Caco-2 (cell line): Measurements from ENCODE around the gene TTLL5. TPM values are rescaled to one million over a fixed set of nuclear protein-coding genes. Genes with fewer than 3 reads are reported as not detected.

Source experiments
- BruUV-seq: library from RNA; stranded (reverse); fragments of 400-500 nt; replicated peaks from 2 replicates; lab custom pipeline; 2021; lab: Mats Ljungman, UMichigan
- CTCF ChIA-PET: fragments of 300-600 bp; sonication (Branson Sonifier 250); formaldehyde crosslinking; loops from one replicate; lab custom pipeline; 2022; ENCODE audit warnings: antibody characterized with exemption; lab: Charles Lee
- POLR2A ChIA-PET: fragments of 300-600 bp; sonication (Branson Sonifier 250); formaldehyde crosslinking; loops from one replicate; lab custom pipeline; 2022; ENCODE audit warnings: antibody characterized with exemption; lab: Charles Lee
- DNase-seq, 2 experiments: peaks; one replicate each; pipeline versions ENCODE4 v3.0.0 to v3.0.0-alpha.2; 2020 to 2022
- H3K27me3 ChIP-seq: replicated peaks from 2 replicates; pipeline ENCODE4 v1.6.0; 2011; ENCODE audit warnings: low read length; ENCODE audit not compliant: control insufficient read depth, insufficient read depth
- H3K36me3 ChIP-seq: 2 replicates; pipeline ENCODE4 v1.5.1; 2011; ENCODE audit warnings: low read length; ENCODE audit not compliant: control insufficient read depth, insufficient read depth
- H3K4me1 ChIP-seq: fragments of 250-450 bp; sonication (Bioruptor Pico); 2 replicates; pipeline ENCODE4 v1.5.1; 2020; ENCODE audit warnings: mild to moderate bottlenecking
- H3K4me3 ChIP-seq: 2 replicates; pipeline ENCODE4 v1.5.1; 2011; ENCODE audit warnings: low read depth, mild to moderate bottlenecking, control low read depth, low read length
- H3K9me3 ChIP-seq: fragments of 250-450 bp; sonication (Bioruptor Pico); 2 replicates; pipeline ENCODE4 v1.5.1; 2020; ENCODE audit warnings: mild to moderate bottlenecking, moderate library complexity
- H3K27ac Mint-ChIP-seq: one replicate; pipeline ENCODE4 v1.8.0; 2022; ENCODE audit warnings: mixed read lengths; ENCODE audit not compliant: unreplicated experiment
- H3K27me3 Mint-ChIP-seq: one replicate; pipeline ENCODE4 v1.8.0; 2022; ENCODE audit warnings: mixed read lengths; ENCODE audit not compliant: insufficient read depth, unreplicated experiment
- H3K36me3 Mint-ChIP-seq: one replicate; pipeline ENCODE4 v1.8.0; 2022; ENCODE audit warnings: mild to moderate bottlenecking, mixed read lengths; ENCODE audit not compliant: insufficient read depth, unreplicated experiment
- H3K4me1 Mint-ChIP-seq: one replicate; pipeline ENCODE4 v1.8.0; 2022; ENCODE audit warnings: low read depth, mixed read lengths; ENCODE audit not compliant: unreplicated experiment
- H3K4me3 Mint-ChIP-seq: one replicate; pipeline ENCODE4 v1.8.0; 2022; ENCODE audit warnings: mild to moderate bottlenecking, moderate library complexity, mixed read lengths; ENCODE audit not compliant: unreplicated experiment
- H3K9me3 Mint-ChIP-seq: one replicate; pipeline ENCODE4 v1.8.0; 2022; ENCODE audit warnings: mixed read lengths; ENCODE audit not compliant: unreplicated experiment
- CTCF ChIP-seq, 2 experiments: fragments of 200-600 bp in 1 of 2; IDR thresholded peaks; 1 replicate in 1 of 2; 2 replicates in 1 of 2; pipeline versions ENCODE4 v1.5.1 to v1.8.0; 2011 to 2022; ENCODE audit warnings: antibody characterized with exemption in 1 of 2, control low read depth in 1 of 2, inconsistent platforms in 1 of 2, low read depth in 1 of 2, low read length in 1 of 2, mild to moderate bottlenecking in 1 of 2, moderate library complexity in 1 of 2; ENCODE audit not compliant: insufficient read depth in 1 of 2, severe bottlenecking in 1 of 2, unreplicated experiment in 1 of 2
- intact Hi-C: fragments of 100-400 bp; cut with micrococcal nuclease; formaldehyde crosslinking; loops from one replicate; pipeline ENCODE4 v1.10.0; 2022; ENCODE audit not compliant: unreplicated experiment
- total RNA-seq: library from RNA; stranded (reverse); gene quantifications from 2 replicates; pipeline ENCODE4 v1.2.3, GENCODE V29; 2022

TTLL5 gene
- total RNA-seq, 1 experiment from 2014 or later = 38.2 TPM

- Histone ChIP-seq H3K9me3 (no peaks in the 10 kb centered on the region), H3K4me1 (peaks cover 8% of the 10 kb centered on the region), H3K36me3 (no peaks in the 10 kb centered on the region), H3K4me3 (no peak overlapping the region), H3K27me3 (no peaks in the 10 kb centered on the region)
- no TSS peak for BruUV-seq
- peaks cover 13% of the 10 kb centered on the region for H3K4me1 Mint-ChIP-seq
- no peak for TF ChIP-seq CTCF (IDR thresholded peaks at IDR 0.05; ENCODE audit: insufficient read depth in 1 of 2, low read depth in 1 of 2, low read length in 1 of 2, severe bottlenecking in 1 of 2, unreplicated experiment in 1 of 2)
- no peak overlapping the region for H3K27ac Mint-ChIP-seq
- ChIA-PET CTCF (no interaction called here), POLR2A (no interaction called here)
- H3K27me3 Mint-ChIP-seq = no peaks in the 10 kb centered on the region
- H3K4me3 Mint-ChIP-seq = no peak overlapping the region
- DNase-seq = no peak
- no peaks in the 10 kb centered on the region for H3K9me3 Mint-ChIP-seq
- intact Hi-C loops = no loop called here
- H3K36me3 Mint-ChIP-seq = no peaks in the 10 kb centered on the region
These were observed 309.9 kb downstream of the TTLL5 start for GRCh38 chr14:75970989-75971388.

- no TSS peak for BruUV-seq
- Mint-ChIP-seq H3K4me1 (peaks cover 13% of the 10 kb centered on the region), H3K9me3 (no peaks in the 10 kb centered on the region), H3K27ac (no peak overlapping the region), H3K27me3 (no peaks in the 10 kb centered on the region), H3K36me3 (no peaks in the 10 kb centered on the region), H3K4me3 (no peak overlapping the region)
- POLR2A ChIA-PET = no interaction called here
- intact Hi-C loops = no loop called here
- H3K27me3 ChIP-seq = no peaks in the 10 kb centered on the region
- no peaks in the 10 kb centered on the region for H3K9me3 ChIP-seq
- CTCF ChIA-PET = no interaction called here
- no peak for TF ChIP-seq CTCF (IDR thresholded peaks at IDR 0.05; ENCODE audit: insufficient read depth in 1 of 2, low read depth in 1 of 2, low read length in 1 of 2, severe bottlenecking in 1 of 2, unreplicated experiment in 1 of 2)
- DNase-seq = no peak
- no peak overlapping the region for H3K4me3 ChIP-seq
- H3K4me1 ChIP-seq = peaks cover 8% of the 10 kb centered on the region
- no peaks in the 10 kb centered on the region for H3K36me3 ChIP-seq
These were observed 310.5 kb downstream of the TTLL5 start for GRCh38 chr14:75971509-75971908.

- POLR2A ChIA-PET = no interaction called here
These were observed 311.9 kb downstream of the TTLL5 start for GRCh38 chr14:75972801-75973421.

More at GRCh38 chr14:75972801-75973421, 311.9 kb downstream of the TTLL5 start:
- Mint-ChIP-seq H3K4me3 (no peak overlapping the region), H3K4me1 (peaks cover 13% of the 10 kb centered on the region), H3K9me3 (no peaks in the 10 kb centered on the region), H3K36me3 (no peaks in the 10 kb centered on the region), H3K27ac (no peak overlapping the region), H3K27me3 (no peaks in the 10 kb centered on the region)
- no peak for TF ChIP-seq CTCF (IDR thresholded peaks at IDR 0.05; ENCODE audit: insufficient read depth in 1 of 2, low read depth in 1 of 2, low read length in 1 of 2, severe bottlenecking in 1 of 2, unreplicated experiment in 1 of 2)
- intact Hi-C loops = no loop called here
- DNase-seq = no peak
- Histone ChIP-seq H3K4me3 (no peak overlapping the region), H3K9me3 (no peaks in the 10 kb centered on the region), H3K4me1 (peaks cover 11% of the 10 kb centered on the region), H3K36me3 (no peaks in the 10 kb centered on the region), H3K27me3 (no peaks in the 10 kb centered on the region)
- BruUV-seq = no TSS peak
- CTCF ChIA-PET = interaction anchor here (0.5 to 2.6 kb wide), 4 partner anchors 10 to 264 kb away, joined by 3 to 10 read pairs (median 6); no protein-coding TSS in a partner anchor
